HepG2 (cell line): ENCODE results near the gene TLDC2. TPM values are rescaled to one million over a fixed set of nuclear protein-coding genes. Genes with fewer than 3 reads are reported as not detected.

ENCODE experiments used
- PHB2 ChIP-seq: fragments of 450-650 bp; IDR thresholded peaks from 2 replicates; pipeline ENCODE4 v1.6.1; 2018; ENCODE audit not compliant: partially characterized antibody
- SATB2 ChIP-seq: sonication (generic); formaldehyde crosslinking; IDR thresholded peaks from 2 replicates; pipeline ENCODE4 v1.5.0; 2020; ENCODE audit warnings: missing genetic modification reagents
- SRF ChIP-seq: IDR thresholded peaks from 2 replicates; pipeline ENCODE4 v1.6.1; 2011; ENCODE audit warnings: mild to moderate bottlenecking, low read depth, low read length, moderate library complexity
- ZFP36 ChIP-seq: fragments of 150-350 bp; IDR thresholded peaks from 2 replicates; pipeline ENCODE4 v1.6.1; 2018; ENCODE audit warnings: borderline replicate concordance, low read length, low read depth; ENCODE audit not compliant: partially characterized antibody
- ZNF749 ChIP-seq: sonication (generic); formaldehyde crosslinking; IDR thresholded peaks from 2 replicates; pipeline ENCODE4 v1.8.0; 2022; ENCODE audit warnings: mild to moderate bottlenecking, missing genetic modification reagents, moderate library complexity, borderline replicate concordance
- ZNF776 ChIP-seq: sonication (generic); formaldehyde crosslinking; IDR thresholded peaks from 2 replicates; pipeline ENCODE4 v1.4.0; 2020; ENCODE audit warnings: mild to moderate bottlenecking, missing genetic modification reagents
- ZSCAN30 ChIP-seq: sonication (generic); formaldehyde crosslinking; IDR thresholded peaks from 2 replicates; pipeline ENCODE4 v1.5.0; 2020; ENCODE audit warnings: mild to moderate bottlenecking, missing genetic modification reagents
- polyA plus RNA-seq, 8 experiments: library from polyadenylated mRNA; depleted of rRNA in 3 of 8; stranded (reverse) in 7 of 8; unstranded in 1 of 8; fragments of >200 nt; fragmentation: Illumina TruSeq in 4 of 8; extraction: Trizol in 4 of 8; gene quantifications; 2 replicates each; pipeline versions ENCODE4 v1.2.1 to v1.2.3, GENCODE V29; 2011 to 2016; ENCODE audit warnings: low read depth in 4 of 8, missing spikeins in 1 of 8, mixed read lengths in 1 of 8; ENCODE audit not compliant: insufficient read depth in 1 of 8
- total RNA-seq, 5 experiments: library from RNA; depleted of rRNA; stranded (reverse); fragments of >200 nt; fragmentation: Illumina TruSeq; extraction: Trizol; gene quantifications; 2 replicates each; pipeline ENCODE4 v1.2.3, GENCODE V29; 2016; ENCODE audit warnings: low read depth in 1 of 5
- TF ChIP-seq, protein P1 (sequence below): sonication (generic); formaldehyde crosslinking; IDR thresholded peaks from 2 replicates; pipeline ENCODE4 v1.8.0; 2022; ENCODE audit warnings: missing genetic modification reagents, mild to moderate bottlenecking, inconsistent platforms, borderline replicate concordance
- TF ChIP-seq, protein P2 (sequence below): sonication (generic); formaldehyde crosslinking; IDR thresholded peaks from 2 replicates; pipeline ENCODE4 v1.4.0; 2020; ENCODE audit warnings: missing genetic modification reagents
- TF ChIP-seq, protein P3 (sequence below): sonication (generic); formaldehyde crosslinking; IDR thresholded peaks from 2 replicates; pipeline ENCODE4 v1.8.1; 2023; ENCODE audit warnings: missing genetic modification reagents, mild to moderate bottlenecking, borderline replicate concordance
- TF ChIP-seq, protein P4 (sequence below): sonication (generic); formaldehyde crosslinking; IDR thresholded peaks from 2 replicates; pipeline ENCODE4 v1.4.0; 2020; ENCODE audit warnings: mild to moderate bottlenecking, missing genetic modification reagents, borderline replicate concordance
- TF ChIP-seq, protein P5 (sequence below): sonication (generic); formaldehyde crosslinking; IDR thresholded peaks from 2 replicates; pipeline ENCODE4 v1.4.0; 2020; ENCODE audit warnings: mild to moderate bottlenecking, missing genetic modification reagents, borderline replicate concordance
- TF ChIP-seq, protein P6 (sequence below): fragments of 450-650 bp; IDR thresholded peaks from 2 replicates; pipeline ENCODE4 v1.6.1; 2017; ENCODE audit warnings: mild to moderate bottlenecking
- TF ChIP-seq, protein P7 (sequence below): sonication (generic); formaldehyde crosslinking; conservative IDR thresholded peaks from 2 replicates; pipeline ENCODE4 v1.4.0; 2020; ENCODE audit warnings: missing genetic modification reagents

TLDC2 gene
- total and polyA plus RNA-seq, 2 of the 13 experiments (the other 11 are each of a cell fraction or from before 2014, with no cell fraction given): 1.5 to 1.6 TPM

DNA sequence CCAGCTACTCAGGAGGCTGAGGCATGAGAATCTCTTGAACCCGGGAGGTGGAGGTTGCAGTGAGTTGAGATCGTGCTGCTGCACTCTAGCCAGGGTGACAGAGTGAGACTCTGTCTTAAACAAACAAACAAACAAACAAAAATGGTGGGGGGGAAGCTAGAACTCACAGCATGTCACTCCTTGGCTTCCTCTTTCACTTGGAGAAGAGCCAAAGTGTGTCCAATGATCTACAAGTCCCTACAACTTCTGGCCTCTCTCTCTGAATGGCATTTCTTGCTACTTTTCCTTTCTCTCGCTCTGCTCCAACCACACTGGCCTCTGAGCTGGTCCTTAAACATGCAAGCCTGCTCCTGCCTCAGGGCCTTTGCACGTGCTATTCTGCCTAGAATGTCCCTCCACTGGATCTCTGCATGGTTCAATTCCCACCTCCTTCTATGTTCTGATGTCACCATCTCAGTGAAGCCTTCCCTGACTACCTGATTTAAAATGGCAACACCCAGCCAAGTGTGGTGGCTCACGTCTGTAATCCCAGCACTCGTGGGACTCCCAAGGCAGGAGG, 8.1 kb downstream of the TLDC2 start (continued):
- TF ChIP-seq ZFP36 (no peak), PHB2 (no peak), ZSCAN30 (CRISPR knock-in tag) (no peak), SRF (no peak), ZNF749 (no peak), SATB2 (CRISPR knock-in tag) (no peak), ZNF776 (0 out of 2 replicates have a peak, but pooled peaks have one; percentile 42)
- TF ChIP-seq, protein P1, sequence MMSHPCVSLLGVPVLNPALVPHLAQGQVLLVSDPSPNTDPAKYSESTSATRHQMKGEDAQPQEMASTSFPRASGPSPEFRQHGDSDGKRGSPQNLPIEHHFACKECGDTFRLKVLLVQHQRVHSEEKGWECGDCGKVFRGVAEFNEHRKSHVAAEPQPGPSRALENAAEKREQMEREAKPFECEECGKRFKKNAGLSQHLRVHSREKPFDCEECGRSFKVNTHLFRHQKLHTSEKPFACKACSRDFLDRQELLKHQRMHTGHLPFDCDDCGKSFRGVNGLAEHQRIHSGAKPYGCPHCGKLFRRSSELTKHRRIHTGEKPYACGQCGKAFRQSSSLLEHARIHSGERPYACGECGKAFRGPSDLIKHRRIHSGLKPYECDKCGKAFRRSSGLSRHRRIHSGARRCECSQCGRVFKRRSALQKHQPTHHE (CRISPR knock-in tag): no peak
- TF ChIP-seq, protein P2, sequence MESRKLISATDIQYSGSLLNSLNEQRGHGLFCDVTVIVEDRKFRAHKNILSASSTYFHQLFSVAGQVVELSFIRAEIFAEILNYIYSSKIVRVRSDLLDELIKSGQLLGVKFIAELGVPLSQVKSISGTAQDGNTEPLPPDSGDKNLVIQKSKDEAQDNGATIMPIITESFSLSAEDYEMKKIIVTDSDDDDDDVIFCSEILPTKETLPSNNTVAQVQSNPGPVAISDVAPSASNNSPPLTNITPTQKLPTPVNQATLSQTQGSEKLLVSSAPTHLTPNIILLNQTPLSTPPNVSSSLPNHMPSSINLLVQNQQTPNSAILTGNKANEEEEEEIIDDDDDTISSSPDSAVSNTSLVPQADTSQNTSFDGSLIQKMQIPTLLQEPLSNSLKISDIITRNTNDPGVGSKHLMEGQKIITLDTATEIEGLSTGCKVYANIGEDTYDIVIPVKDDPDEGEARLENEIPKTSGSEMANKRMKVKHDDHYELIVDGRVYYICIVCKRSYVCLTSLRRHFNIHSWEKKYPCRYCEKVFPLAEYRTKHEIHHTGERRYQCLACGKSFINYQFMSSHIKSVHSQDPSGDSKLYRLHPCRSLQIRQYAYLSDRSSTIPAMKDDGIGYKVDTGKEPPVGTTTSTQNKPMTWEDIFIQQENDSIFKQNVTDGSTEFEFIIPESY (CRISPR knock-in tag): 0 out of 2 replicates have a peak, but pooled peaks have one; percentile 0
- TF ChIP-seq, protein P3, sequence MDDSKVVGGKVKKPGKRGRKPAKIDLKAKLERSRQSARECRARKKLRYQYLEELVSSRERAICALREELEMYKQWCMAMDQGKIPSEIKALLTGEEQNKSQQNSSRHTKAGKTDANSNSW (CRISPR knock-in tag): no peak
- TF ChIP-seq, protein P4, sequence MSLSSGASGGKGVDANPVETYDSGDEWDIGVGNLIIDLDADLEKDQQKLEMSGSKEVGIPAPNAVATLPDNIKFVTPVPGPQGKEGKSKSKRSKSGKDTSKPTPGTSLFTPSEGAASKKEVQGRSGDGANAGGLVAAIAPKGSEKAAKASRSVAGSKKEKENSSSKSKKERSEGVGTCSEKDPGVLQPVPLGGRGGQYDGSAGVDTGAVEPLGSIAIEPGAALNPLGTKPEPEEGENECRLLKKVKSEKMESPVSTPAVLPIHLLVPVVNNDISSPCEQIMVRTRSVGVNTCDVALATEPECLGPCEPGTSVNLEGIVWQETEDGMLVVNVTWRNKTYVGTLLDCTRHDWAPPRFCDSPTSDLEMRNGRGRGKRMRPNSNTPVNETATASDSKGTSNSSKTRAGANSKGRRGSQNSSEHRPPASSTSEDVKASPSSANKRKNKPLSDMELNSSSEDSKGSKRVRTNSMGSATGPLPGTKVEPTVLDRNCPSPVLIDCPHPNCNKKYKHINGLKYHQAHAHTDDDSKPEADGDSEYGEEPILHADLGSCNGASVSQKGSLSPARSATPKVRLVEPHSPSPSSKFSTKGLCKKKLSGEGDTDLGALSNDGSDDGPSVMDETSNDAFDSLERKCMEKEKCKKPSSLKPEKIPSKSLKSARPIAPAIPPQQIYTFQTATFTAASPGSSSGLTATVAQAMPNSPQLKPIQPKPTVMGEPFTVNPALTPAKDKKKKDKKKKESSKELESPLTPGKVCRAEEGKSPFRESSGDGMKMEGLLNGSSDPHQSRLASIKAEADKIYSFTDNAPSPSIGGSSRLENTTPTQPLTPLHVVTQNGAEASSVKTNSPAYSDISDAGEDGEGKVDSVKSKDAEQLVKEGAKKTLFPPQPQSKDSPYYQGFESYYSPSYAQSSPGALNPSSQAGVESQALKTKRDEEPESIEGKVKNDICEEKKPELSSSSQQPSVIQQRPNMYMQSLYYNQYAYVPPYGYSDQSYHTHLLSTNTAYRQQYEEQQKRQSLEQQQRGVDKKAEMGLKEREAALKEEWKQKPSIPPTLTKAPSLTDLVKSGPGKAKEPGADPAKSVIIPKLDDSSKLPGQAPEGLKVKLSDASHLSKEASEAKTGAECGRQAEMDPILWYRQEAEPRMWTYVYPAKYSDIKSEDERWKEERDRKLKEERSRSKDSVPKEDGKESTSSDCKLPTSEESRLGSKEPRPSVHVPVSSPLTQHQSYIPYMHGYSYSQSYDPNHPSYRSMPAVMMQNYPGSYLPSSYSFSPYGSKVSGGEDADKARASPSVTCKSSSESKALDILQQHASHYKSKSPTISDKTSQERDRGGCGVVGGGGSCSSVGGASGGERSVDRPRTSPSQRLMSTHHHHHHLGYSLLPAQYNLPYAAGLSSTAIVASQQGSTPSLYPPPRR (CRISPR knock-in tag): no peak
- TF ChIP-seq, protein P5, sequence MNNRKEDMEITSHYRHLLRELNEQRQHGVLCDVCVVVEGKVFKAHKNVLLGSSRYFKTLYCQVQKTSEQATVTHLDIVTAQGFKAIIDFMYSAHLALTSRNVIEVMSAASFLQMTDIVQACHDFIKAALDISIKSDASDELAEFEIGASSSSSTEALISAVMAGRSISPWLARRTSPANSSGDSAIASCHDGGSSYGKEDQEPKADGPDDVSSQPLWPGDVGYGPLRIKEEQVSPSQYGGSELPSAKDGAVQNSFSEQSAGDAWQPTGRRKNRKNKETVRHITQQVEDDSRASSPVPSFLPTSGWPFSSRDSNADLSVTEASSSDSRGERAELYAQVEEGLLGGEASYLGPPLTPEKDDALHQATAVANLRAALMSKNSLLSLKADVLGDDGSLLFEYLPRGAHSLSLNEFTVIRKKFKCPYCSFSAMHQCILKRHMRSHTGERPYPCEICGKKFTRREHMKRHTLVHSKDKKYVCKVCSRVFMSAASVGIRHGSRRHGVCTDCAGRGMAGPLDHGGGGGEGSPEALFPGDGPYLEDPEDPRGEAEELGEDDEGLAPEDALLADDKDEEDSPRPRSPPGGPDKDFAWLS: no peak
- TF ChIP-seq, protein P6, sequence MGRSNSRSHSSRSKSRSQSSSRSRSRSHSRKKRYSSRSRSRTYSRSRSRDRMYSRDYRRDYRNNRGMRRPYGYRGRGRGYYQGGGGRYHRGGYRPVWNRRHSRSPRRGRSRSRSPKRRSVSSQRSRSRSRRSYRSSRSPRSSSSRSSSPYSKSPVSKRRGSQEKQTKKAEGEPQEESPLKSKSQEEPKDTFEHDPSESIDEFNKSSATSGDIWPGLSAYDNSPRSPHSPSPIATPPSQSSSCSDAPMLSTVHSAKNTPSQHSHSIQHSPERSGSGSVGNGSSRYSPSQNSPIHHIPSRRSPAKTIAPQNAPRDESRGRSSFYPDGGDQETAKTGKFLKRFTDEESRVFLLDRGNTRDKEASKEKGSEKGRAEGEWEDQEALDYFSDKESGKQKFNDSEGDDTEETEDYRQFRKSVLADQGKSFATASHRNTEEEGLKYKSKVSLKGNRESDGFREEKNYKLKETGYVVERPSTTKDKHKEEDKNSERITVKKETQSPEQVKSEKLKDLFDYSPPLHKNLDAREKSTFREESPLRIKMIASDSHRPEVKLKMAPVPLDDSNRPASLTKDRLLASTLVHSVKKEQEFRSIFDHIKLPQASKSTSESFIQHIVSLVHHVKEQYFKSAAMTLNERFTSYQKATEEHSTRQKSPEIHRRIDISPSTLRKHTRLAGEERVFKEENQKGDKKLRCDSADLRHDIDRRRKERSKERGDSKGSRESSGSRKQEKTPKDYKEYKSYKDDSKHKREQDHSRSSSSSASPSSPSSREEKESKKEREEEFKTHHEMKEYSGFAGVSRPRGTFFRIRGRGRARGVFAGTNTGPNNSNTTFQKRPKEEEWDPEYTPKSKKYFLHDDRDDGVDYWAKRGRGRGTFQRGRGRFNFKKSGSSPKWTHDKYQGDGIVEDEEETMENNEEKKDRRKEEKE: no peak
- TF ChIP-seq, protein P7, sequence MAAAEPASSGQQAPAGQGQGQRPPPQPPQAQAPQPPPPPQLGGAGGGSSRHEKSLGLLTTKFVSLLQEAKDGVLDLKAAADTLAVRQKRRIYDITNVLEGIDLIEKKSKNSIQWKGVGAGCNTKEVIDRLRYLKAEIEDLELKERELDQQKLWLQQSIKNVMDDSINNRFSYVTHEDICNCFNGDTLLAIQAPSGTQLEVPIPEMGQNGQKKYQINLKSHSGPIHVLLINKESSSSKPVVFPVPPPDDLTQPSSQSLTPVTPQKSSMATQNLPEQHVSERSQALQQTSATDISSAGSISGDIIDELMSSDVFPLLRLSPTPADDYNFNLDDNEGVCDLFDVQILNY (CRISPR knock-in tag): no peak
